IMR-90 (cell line): ENCODE results near the gene MEGF11. TPM values are rescaled to one million over a fixed set of nuclear protein-coding genes. Genes with fewer than 3 reads are reported as not detected.
A peak's percentile ranks its signal among the peaks of the same experiment; 100 is the strongest.

Experiments used
- ATAC-seq: fragments of 200-7000 bp; cut with Tn5 transposase; 2 replicates; pipeline ENCODE4 v1.9.1; 2020; ENCODE audit warnings: low read depth, mild to moderate bottlenecking, moderate library complexity
- BruUV-seq: library from RNA; stranded (reverse); fragments of 400-500 nt; replicated peaks from 2 replicates; lab custom pipeline; 2021; lab: Mats Ljungman, UMichigan
- CTCF ChIA-PET: fragments of 300-600 bp; formaldehyde crosslinking; extraction: SDS; loops from one replicate; lab custom pipeline; 2021; ENCODE audit warnings: antibody characterized with exemption; lab: Yijun Ruan, JAX
- POLR2A ChIA-PET: fragments of 300-600 bp; sonication (Branson Sonifier 250); formaldehyde crosslinking; loops from one replicate; lab custom pipeline; 2022; ENCODE audit warnings: antibody characterized with exemption; ENCODE audit not compliant: unreplicated experiment; lab: Charles Lee
- DNase-seq: peaks from one replicate; pipeline ENCODE4 v3.0.0; 2013
- H2AFZ ChIP-seq: replicated peaks from 2 replicates; pipeline ENCODE3; 2013; ENCODE audit warnings: low read length, mild to moderate bottlenecking; ENCODE audit not compliant: poor library complexity
- H2AK5ac ChIP-seq: 2 replicates; pipeline ENCODE4 v1.6.1; 2013; ENCODE audit warnings: low read depth, low read length, inconsistent platforms
- H2AK9ac ChIP-seq: replicated peaks from 2 replicates; pipeline ENCODE3; 2013; ENCODE audit warnings: mild to moderate bottlenecking, low read depth, low read length, moderate library complexity; ENCODE audit not compliant: poor library complexity
- H2BK120ac ChIP-seq: 2 replicates; pipeline ENCODE4 v1.6.1; 2013; ENCODE audit warnings: low read depth, low read length, inconsistent platforms
- H2BK15ac ChIP-seq: 3 replicates; pipeline ENCODE4 v1.6.1; 2013; ENCODE audit warnings: low read depth, low read length, inconsistent platforms
- H2BK20ac ChIP-seq: 2 replicates; pipeline ENCODE4 v1.6.1; 2013; ENCODE audit warnings: low read depth, mild to moderate bottlenecking, inconsistent platforms, low read length, moderate library complexity
- H2BK5ac ChIP-seq: 2 replicates; pipeline ENCODE4 v1.6.1; 2013; ENCODE audit warnings: mild to moderate bottlenecking, low read depth, low read length, inconsistent platforms; ENCODE audit not compliant: poor library complexity, severe bottlenecking
- H3K14ac ChIP-seq: replicated peaks from 2 replicates; pipeline ENCODE4 v1.6.1; 2013; ENCODE audit warnings: low read depth, low read length, inconsistent platforms
- H3K18ac ChIP-seq: 2 replicates; pipeline ENCODE4 v1.6.1; 2013; ENCODE audit warnings: low read depth, low read length, control low read depth
- H3K23ac ChIP-seq: 2 replicates; pipeline ENCODE4 v1.6.1; 2013; ENCODE audit warnings: low read depth, low read length, inconsistent platforms
- H3K27ac ChIP-seq: 2 replicates; pipeline ENCODE4 v1.5.1; 2013; ENCODE audit warnings: mild to moderate bottlenecking, control low read depth, low read length; ENCODE audit not compliant: insufficient read depth
- H3K27me3 ChIP-seq: 2 replicates; pipeline ENCODE4 v1.6.1; 2013; ENCODE audit warnings: low read length; ENCODE audit not compliant: control insufficient read depth, insufficient read depth
- H3K36me3 ChIP-seq: 2 replicates; pipeline ENCODE4 v1.6.1; 2013; ENCODE audit warnings: low read length, mixed read lengths; ENCODE audit not compliant: control insufficient read depth, insufficient read depth
- H3K4ac ChIP-seq: 2 replicates; pipeline ENCODE4 v1.6.1; 2013; ENCODE audit warnings: low read depth, low read length, inconsistent platforms
- H3K4me1 ChIP-seq: 2 replicates; pipeline ENCODE4 v1.6.1; 2013; ENCODE audit warnings: low read length, mixed read lengths; ENCODE audit not compliant: control insufficient read depth, insufficient read depth
- H3K4me2 ChIP-seq: 2 replicates; pipeline ENCODE4 v1.6.1; 2013; ENCODE audit warnings: low read depth, mild to moderate bottlenecking, control low read depth, low read length, moderate library complexity
- H3K4me3 ChIP-seq: 2 replicates; pipeline ENCODE4 v1.5.1; 2013; ENCODE audit warnings: low read depth, mild to moderate bottlenecking, control low read depth, low read length, moderate library complexity; ENCODE audit not compliant: insufficient read depth
- H3K56ac ChIP-seq: 2 replicates; pipeline ENCODE4 v1.6.1; 2013; ENCODE audit warnings: low read length, inconsistent platforms; ENCODE audit not compliant: insufficient read depth; ENCODE audit errors: extremely low read depth
- H3K79me1 ChIP-seq, 2 experiments: 2 replicates each; pipeline ENCODE4 v1.6.1; 2013; ENCODE audit warnings: low read length in 2 of 2, inconsistent platforms in 1 of 2, low read depth in 1 of 2
- H3K9ac ChIP-seq: 2 replicates; pipeline ENCODE4 v1.6.1; 2013; ENCODE audit warnings: low read depth, low read length, control low read depth
- H3K9me1 ChIP-seq: 2 replicates; pipeline ENCODE4 v1.6.1; 2013; ENCODE audit warnings: low read length, inconsistent platforms; ENCODE audit not compliant: insufficient read depth
- H3K9me3 ChIP-seq: 2 replicates; pipeline ENCODE4 v1.6.1; 2013; ENCODE audit warnings: low read length; ENCODE audit not compliant: control insufficient read depth, insufficient read depth
- H4K20me1 ChIP-seq: 2 replicates; pipeline ENCODE4 v1.6.1; 2013; ENCODE audit warnings: low read length, inconsistent platforms; ENCODE audit not compliant: insufficient read depth
- H4K5ac ChIP-seq: 2 replicates; pipeline ENCODE4 v1.6.1; 2013; ENCODE audit warnings: mild to moderate bottlenecking, low read depth, low read length, control low read depth
- H4K8ac ChIP-seq, 2 experiments: 2 replicates each; pipeline ENCODE4 v1.6.1; 2013; ENCODE audit warnings: low read depth in 2 of 2, low read length in 2 of 2, control low read depth in 1 of 2, inconsistent platforms in 1 of 2
- H4K91ac ChIP-seq: 2 replicates; pipeline ENCODE4 v1.6.1; 2013; ENCODE audit warnings: low read depth, low read length, inconsistent platforms; ENCODE audit not compliant: insufficient read depth
- BHLHE40 ChIP-seq: fragments of 150-350 bp; IDR thresholded peaks from 2 replicates; pipeline ENCODE4 v1.6.1; 2016; ENCODE audit warnings: mild to moderate bottlenecking, low read depth, low read length
- CEBPB ChIP-seq: IDR thresholded peaks from 2 replicates; pipeline ENCODE4 v1.6.1; 2012; ENCODE audit warnings: low read depth, low read length, improper control_type of control experiment
- CHD1 ChIP-seq: IDR thresholded peaks from 2 replicates; pipeline ENCODE4 v1.6.1; 2012; ENCODE audit warnings: low read depth, low read length, improper control_type of control experiment
- CTCF ChIP-seq: conservative IDR thresholded peaks from 2 replicates; pipeline ENCODE4 v1.5.1; 2012; ENCODE audit warnings: mild to moderate bottlenecking, low read depth, low read length, improper control_type of control experiment
- FOS ChIP-seq: fragments of 150-350 bp; IDR thresholded peaks from 2 replicates; pipeline ENCODE4 v1.6.1; 2016; ENCODE audit warnings: low read depth, low read length
- MAFK ChIP-seq: IDR thresholded peaks from 2 replicates; pipeline ENCODE4 v1.6.1; 2012; ENCODE audit warnings: low read depth, low read length, improper control_type of control experiment
- MAZ ChIP-seq: IDR thresholded peaks from 2 replicates; pipeline ENCODE4 v1.6.1; 2012; ENCODE audit warnings: low read depth, mild to moderate bottlenecking, low read length, improper control_type of control experiment, moderate library complexity, borderline replicate concordance
- MXI1 ChIP-seq: IDR thresholded peaks from 2 replicates; pipeline ENCODE4 v1.6.1; 2012; ENCODE audit warnings: low read depth, mild to moderate bottlenecking, low read length, moderate library complexity, borderline replicate concordance
- NFE2L2 ChIP-seq: fragments of 150-350 bp; IDR thresholded peaks from 2 replicates; pipeline ENCODE4 v1.6.1; 2016; ENCODE audit warnings: low read depth, mild to moderate bottlenecking, low read length
- POLR2A ChIP-seq: IDR thresholded peaks from 2 replicates; pipeline ENCODE4 v1.6.1; 2012; ENCODE audit warnings: mild to moderate bottlenecking, low read depth, low read length
- RAD21 ChIP-seq: IDR thresholded peaks from 2 replicates; pipeline ENCODE4 v1.6.1; 2012; ENCODE audit warnings: low read length, improper control_type of control experiment
- RCOR1 ChIP-seq: IDR thresholded peaks from 2 replicates; pipeline ENCODE4 v1.6.1; 2012; ENCODE audit warnings: mild to moderate bottlenecking, low read length, improper control_type of control experiment; ENCODE audit not compliant: insufficient replicate concordance
- RFX5 ChIP-seq: IDR thresholded peaks from 2 replicates; pipeline ENCODE4 v1.8.0; 2012; ENCODE audit warnings: low read depth, mild to moderate bottlenecking, low read length, moderate library complexity
- SMC3 ChIP-seq: fragments of 150-350 bp; IDR thresholded peaks from 2 replicates; pipeline ENCODE4 v1.6.1; 2016; ENCODE audit warnings: low read depth, mild to moderate bottlenecking, antibody characterized with exemption, low read length, moderate library complexity
- USF2 ChIP-seq: fragments of 150-350 bp; IDR thresholded peaks from 2 replicates; pipeline ENCODE4 v1.6.1; 2017; ENCODE audit warnings: mild to moderate bottlenecking, antibody characterized with exemption, low read length, low read depth
- WGBS, 2 experiments: methylation state at CpG; one replicate each; pipeline versions ENCODE4 v1.1.5 to v1.1.7; 2013; ENCODE audit warnings: missing lambda C conversion rate in 2 of 2; ENCODE audit not compliant: insufficient read length in 1 of 2; ENCODE audit errors: extremely low coverage in 2 of 2; 5-methylcytosine and 5-hydroxymethylcytosine counted together
- dilution Hi-C: fragments of 300-500 bp; cut with HindIII; formaldehyde crosslinking; loops from one replicate; pipeline ENCODE4 v1.14.3; 2018; ENCODE audit warnings: low sequenced_read_pairs; ENCODE audit not compliant: unreplicated experiment
- in situ Hi-C: fragments of 300-500 bp; cut with MboI; formaldehyde crosslinking; loops from 3 replicates; pipeline ENCODE4 v1.14.3; 2019; ENCODE audit warnings: low sequenced_read_pairs, inconsistent platforms, mixed read lengths
- intact Hi-C: fragments of 100-400 bp; cut with micrococcal nuclease; formaldehyde crosslinking; loops from 2 replicates; pipeline ENCODE4 v1.10.0; 2022
- polyA plus RNA-seq, 3 experiments: library from polyadenylated mRNA; depleted of rRNA; stranded (reverse); fragments of >200 nt; gene quantifications; 2 replicates each; pipeline ENCODE4 v1.2.3, GENCODE V29; 2012; ENCODE audit warnings: low replicate concordance in 1 of 3
- total RNA-seq: library from RNA; depleted of rRNA; stranded (reverse); fragments of >200 nt; gene quantifications from 2 replicates; pipeline ENCODE4 v1.2.3, GENCODE V29; 2012
- TF ChIP-seq, protein P1 (sequence below): fragments of 150-350 bp; IDR thresholded peaks from 2 replicates; pipeline ENCODE4 v1.6.1; 2016; ENCODE audit warnings: low read depth, mild to moderate bottlenecking, low read length, moderate library complexity, borderline replicate concordance

MEGF11 gene
- total and polyA plus RNA-seq, 2 of the 4 experiments (the other 2 are of a cell fraction) = not detected

DNA sequence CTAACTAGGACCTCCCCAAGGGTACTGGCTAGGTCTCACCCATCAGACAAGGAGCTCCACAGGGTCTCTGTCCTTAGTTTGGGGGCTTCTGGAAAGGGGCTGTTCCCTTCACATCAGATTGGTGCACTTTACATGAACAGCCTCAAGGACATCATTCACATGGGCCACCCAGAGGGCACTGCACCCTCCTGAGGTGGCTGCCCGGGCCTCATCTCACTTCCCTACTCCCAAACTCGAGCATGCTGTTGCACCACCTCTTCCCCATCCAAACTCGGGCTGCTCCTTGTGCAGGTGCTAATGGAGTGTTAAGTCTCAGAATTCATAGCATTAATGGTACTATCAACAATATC is 336.2 kb downstream of the MEGF11 start:
- Histone ChIP-seq H4K91ac (no peak overlapping the region), H2BK15ac (no peak overlapping the region), H2AFZ (no peak overlapping the region), H4K5ac (no peak overlapping the region), H3K9ac (no peak overlapping the region), H3K4me2 (no peak overlapping the region), H2AK9ac (peak overlapping the region; percentile 23), H2BK5ac (no peak overlapping the region), H3K4me3 (no peak overlapping the region), H3K4ac (no peak overlapping the region), H3K18ac (no peak overlapping the region), H3K27ac (no peak overlapping the region), H3K9me3 (no peaks in the 10 kb centered on the region), H2BK20ac (no peak overlapping the region), H3K23ac (no peak overlapping the region), H4K20me1 (peaks cover 9% of the 10 kb centered on the region; the same call in 1 of the 2 replicates), H3K79me1 (no peaks in the 10 kb centered on the region), H3K14ac (no peak overlapping the region), H4K8ac (no peak overlapping the region), H3K4me1 (peaks cover 5% of the 10 kb centered on the region; the same call in 1 of the 2 replicates), H3K9me1 (peaks cover 3% of the 10 kb centered on the region; the same call in 1 of the 2 replicates), H3K36me3 (no peaks in the 10 kb centered on the region), H2BK120ac (no peak overlapping the region), H2AK5ac (no peak overlapping the region), H3K56ac (no peak overlapping the region), H3K27me3 (no peaks in the 10 kb centered on the region)
- ChIA-PET POLR2A (no interaction called here), CTCF (no interaction called here)
- ATAC-seq (no peak), DNase-seq (no peak)
- in situ Hi-C loops (loop anchor here (25.0 kb wide), 1 partner anchor 570 kb away; the partner anchor contains the start of gene SNAPC5), dilution Hi-C loops (no loop called here), intact Hi-C loops (loop anchor here (2.0 kb wide), 1 partner anchor 371 kb away; no protein-coding TSS in a partner anchor)
- WGBS, 2 experiments = no CpG with 5 or more reads among the region's 3 CpGs
- TF ChIP-seq SMC3 (no peak), POLR2A (no peak), CEBPB (no peak), FOS (no peak), RFX5 (no peak), MXI1 (no peak), BHLHE40 (no peak), MAFK (no peak), USF2 (no peak), RAD21 (no peak), CTCF (no peak), NFE2L2 (no peak), RCOR1 (no peak), CHD1 (no peak), MAZ (no peak; the same call in 1 of the 2 replicates)
- TF ChIP-seq, protein P1, sequence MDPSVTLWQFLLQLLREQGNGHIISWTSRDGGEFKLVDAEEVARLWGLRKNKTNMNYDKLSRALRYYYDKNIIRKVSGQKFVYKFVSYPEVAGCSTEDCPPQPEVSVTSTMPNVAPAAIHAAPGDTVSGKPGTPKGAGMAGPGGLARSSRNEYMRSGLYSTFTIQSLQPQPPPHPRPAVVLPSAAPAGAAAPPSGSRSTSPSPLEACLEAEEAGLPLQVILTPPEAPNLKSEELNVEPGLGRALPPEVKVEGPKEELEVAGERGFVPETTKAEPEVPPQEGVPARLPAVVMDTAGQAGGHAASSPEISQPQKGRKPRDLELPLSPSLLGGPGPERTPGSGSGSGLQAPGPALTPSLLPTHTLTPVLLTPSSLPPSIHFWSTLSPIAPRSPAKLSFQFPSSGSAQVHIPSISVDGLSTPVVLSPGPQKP = no peak
- BruUV-seq = no TSS peak
